OCI-LY1 (cell line): ENCODE data around the gene SH3BGR.

Experiments
- H2AFZ ChIP-seq: fragments of 200-600 bp; sonication (generic), shearing (Covaris generic); 2 replicates; pipeline ENCODE4 v1.6.0; 2014; ENCODE audit warnings: antibody characterized with exemption, mild to moderate bottlenecking, low read length
- H3F3A ChIP-seq: fragments of 200-600 bp; sonication (generic), shearing (Covaris generic); 2 replicates; pipeline ENCODE4 v1.6.0; 2014; ENCODE audit warnings: mild to moderate bottlenecking, antibody characterized with exemption, low read length, moderate library complexity; ENCODE audit not compliant: insufficient read depth
- H3K27ac ChIP-seq: fragments of 200-600 bp; sonication (generic); 2 replicates; pipeline ENCODE4 v1.5.1; 2014; ENCODE audit warnings: low read length, mixed run types, mild to moderate bottlenecking, low read depth; ENCODE audit not compliant: poor library complexity, severe bottlenecking
- H3K27me3 ChIP-seq: fragments of 200-600 bp; sonication (generic); 2 replicates; pipeline ENCODE4 v1.6.0; 2014; ENCODE audit warnings: antibody characterized with exemption, mild to moderate bottlenecking, low read length, moderate library complexity; ENCODE audit not compliant: insufficient read depth
- H3K36me3 ChIP-seq: fragments of 200-600 bp; sonication (generic); 2 replicates; pipeline ENCODE4 v1.6.1; 2014; ENCODE audit warnings: mild to moderate bottlenecking, antibody characterized with exemption, low read length, moderate library complexity, mixed read lengths; ENCODE audit not compliant: insufficient read depth
- H3K4me1 ChIP-seq: fragments of 200-600 bp; sonication (generic); 2 replicates; pipeline ENCODE4 v1.5.1; 2014; ENCODE audit warnings: mild to moderate bottlenecking, low read length, moderate library complexity; ENCODE audit not compliant: insufficient read depth, severe bottlenecking
- H3K4me2 ChIP-seq: fragments of 200-600 bp; sonication (generic), shearing (Covaris generic); 2 replicates; pipeline ENCODE4 v1.6.1; 2014; ENCODE audit warnings: low read length
- H3K4me3 ChIP-seq: fragments of 200-600 bp; sonication (generic); 2 replicates; pipeline ENCODE4 v1.5.1; 2014; ENCODE audit warnings: low read length, low read depth, mild to moderate bottlenecking, mixed read lengths; ENCODE audit not compliant: poor library complexity, severe bottlenecking
- H3K79me2 ChIP-seq: fragments of 200-600 bp; shearing (Covaris generic); 2 replicates; pipeline ENCODE4 v1.6.1; 2016; ENCODE audit warnings: mixed run types, low read length, mixed read lengths; ENCODE audit not compliant: insufficient read depth
- H3K9ac ChIP-seq: fragments of 200-600 bp; sonication (generic), shearing (Covaris generic); 2 replicates; pipeline ENCODE4 v1.6.1; 2014; ENCODE audit warnings: mild to moderate bottlenecking, low read length, mixed read lengths
- H3K9me2 ChIP-seq: fragments of 200-600 bp; sonication (generic), shearing (Covaris generic); 2 replicates; pipeline ENCODE4 v1.6.1; 2014; ENCODE audit warnings: low read depth, mild to moderate bottlenecking, low read length, mixed read lengths
- H3K9me3 ChIP-seq: fragments of 200-600 bp; shearing (Covaris generic); 2 replicates; pipeline ENCODE4 v1.6.1; 2014; ENCODE audit warnings: low read length, mixed read lengths
- H4K20me1 ChIP-seq: fragments of 200-600 bp; sonication (generic), shearing (Covaris generic); 2 replicates; pipeline ENCODE4 v1.6.0; 2016; ENCODE audit warnings: mild to moderate bottlenecking, low read length; ENCODE audit not compliant: insufficient read depth
- CTCF ChIP-seq: fragments of 200-600 bp; sonication (generic), shearing (Covaris generic); IDR thresholded peaks from 2 replicates; pipeline ENCODE4 v1.5.1; 2017; ENCODE audit warnings: mild to moderate bottlenecking, antibody characterized with exemption, low read length, moderate library complexity, mixed read lengths
- EZH2 ChIP-seq: fragments of 200-600 bp; sonication (generic), shearing (Covaris generic); IDR thresholded peaks from 2 replicates; pipeline ENCODE4 v1.8.0; 2017; ENCODE audit warnings: borderline replicate concordance, mixed run types, mild to moderate bottlenecking, antibody characterized with exemption, low read length, moderate library complexity, mixed read lengths

The SH3BGR gene

GRCh38 chr21:39503123-39503762 lies 51.5 kb downstream of the SH3BGR start:
- H3K9ac ChIP-seq = no peak overlapping the region

GRCh38 chr21:39504230-39504629 lies 52.5 kb downstream of the SH3BGR start:
- Histone ChIP-seq H4K20me1 (no peaks in the 10 kb centered on the region), H3K9me2 (no peaks in the 10 kb centered on the region), H3K27me3 (no peaks in the 10 kb centered on the region), H3K27ac (no peak overlapping the region), H3K79me2 (no peaks in the 10 kb centered on the region), H2AFZ (no peak overlapping the region), H3K9ac (no peak overlapping the region), H3K4me3 (no peak overlapping the region), H3K4me1 (no peaks in the 10 kb centered on the region), H3K9me3 (no peaks in the 10 kb centered on the region), H3K4me2 (no peak overlapping the region), H3K36me3 (no peaks in the 10 kb centered on the region), H3F3A (no peaks in the 10 kb centered on the region)
- TF ChIP-seq EZH2 (no peak), CTCF (no peak)

More at GRCh38 chr21:39503123-39503762, 51.5 kb downstream of the SH3BGR start:
- Histone ChIP-seq H3K9me2 (no peaks in the 10 kb centered on the region), H3F3A (no peaks in the 10 kb centered on the region), H3K4me2 (no peak overlapping the region), H2AFZ (no peak overlapping the region), H3K4me3 (no peak overlapping the region), H3K9me3 (no peaks in the 10 kb centered on the region), H3K27me3 (no peaks in the 10 kb centered on the region), H3K79me2 (no peaks in the 10 kb centered on the region), H3K36me3 (no peaks in the 10 kb centered on the region), H4K20me1 (no peaks in the 10 kb centered on the region), H3K27ac (no peak overlapping the region), H3K4me1 (no peaks in the 10 kb centered on the region)
- TF ChIP-seq EZH2 (no peak), CTCF (no peak)

- Histone ChIP-seq H3F3A (no peaks in the 10 kb centered on the region), H3K9me2 (no peaks in the 10 kb centered on the region)
Observed at GRCh38 chr21:39510240-39510639, 58.5 kb downstream of the SH3BGR start.

More at GRCh38 chr21:39510240-39510639, 58.5 kb downstream of the SH3BGR start:
- H3K36me3 ChIP-seq = no peaks in the 10 kb centered on the region
- no peak overlapping the region for H3K4me3 ChIP-seq
- no peak overlapping the region for H3K4me2 ChIP-seq
- TF ChIP-seq CTCF = no peak
- TF ChIP-seq EZH2 = no peak
- H3K9ac ChIP-seq = no peak overlapping the region
- no peak overlapping the region for H2AFZ ChIP-seq
- H3K79me2 ChIP-seq = no peaks in the 10 kb centered on the region
- no peaks in the 10 kb centered on the region for H3K9me3 ChIP-seq
- no peak overlapping the region for H3K27ac ChIP-seq
- no peaks in the 10 kb centered on the region for H4K20me1 ChIP-seq
- H3K27me3 ChIP-seq = no peaks in the 10 kb centered on the region
- H3K4me1 ChIP-seq = no peaks in the 10 kb centered on the region
